Measurements from ENCODE around the gene DNAJC13. TPM values are rescaled to one million over a fixed set of nuclear protein-coding genes. Genes with fewer than 3 reads are reported as not detected.

Gene DNAJC13
- total and polyA plus RNA-seq, 2 donors (not counting 3 experiments of a cell fraction or from before 2014, with no cell fraction given), result 14.3 to 71.7 TPM

GRCh38 chr3:132395126-132395525 lies 22.2 kb upstream of the DNAJC13 start:
- Histone ChIP-seq H3K79me2 (ENCODE audit: control insufficient read depth, insufficient read depth, low read length) (no peaks in the 10 kb centered on the region), H3K9me3 (replicated peaks; ENCODE audit: control insufficient read depth, insufficient read depth, low read length) (no peaks in the 10 kb centered on the region), H3K9ac (replicated peaks; ENCODE audit: extremely low read depth, insufficient read depth, low read length) (no peak overlapping the region), H3K9me1 (replicated peaks; ENCODE audit: control insufficient read depth, extremely low read depth, insufficient read depth, low read length) (no peaks in the 10 kb centered on the region), H3K27me3 (ENCODE audit: control insufficient read depth in 2 of 2, insufficient read depth in 2 of 2, low read length in 2 of 2) (peaks cover 0 to 3% of the 10 kb centered on the region in 2 experiments), H3K27ac (ENCODE audit: insufficient read depth, low read depth, low read length) (no peak overlapping the region), H4K20me1 (replicated peaks; ENCODE audit: control insufficient read depth, extremely low read depth, insufficient read depth, low read length) (no peaks in the 10 kb centered on the region), H3K4me1 (ENCODE audit: control insufficient read depth, extremely low read depth, insufficient read depth, low read length) (no peaks in the 10 kb centered on the region), H2AFZ (ENCODE audit: low read depth, low read length) (no peak overlapping the region), H3K36me3 (ENCODE audit: control insufficient read depth in 2 of 2, extremely low read depth in 1 of 2, insufficient read depth in 2 of 2, low read length in 2 of 2) (no peaks in the 10 kb centered on the region), H3K4me3 (replicated peaks in 1 of 3; ENCODE audit: insufficient read depth in 1 of 3, low read depth in 1 of 3, low read length in 3 of 3) (no peak overlapping the region), H3K4me2 (ENCODE audit: insufficient read depth, low read length) (no peak overlapping the region)
- FAIRE-seq (no peak), DNase-seq (ENCODE audit: low read depth, low spot score) (no peak)
- dilution Hi-C loops (cut with MboI; ENCODE audit: extremely low pct_ligation_motif_present, low sequenced_read_pairs) (no loop called here), intact Hi-C loops (cut with micrococcal nuclease) (loop anchor here (5.0 kb wide), 1 partner anchor 358 kb away; the partner anchor contains the start of gene CPNE4)
- POLR2A ChIA-PET, result no interaction called here
- CTCF ChIA-PET, result interaction anchor here (12.4 kb wide), 1 partner anchor 44 kb away, joined by 150 read pairs; no protein-coding TSS in a partner anchor
- TF ChIP-seq GATA2 (IDR thresholded peaks at IDR 0.05; ENCODE audit: insufficient read depth, insufficient read length, low read depth, low read length) (no peak), POLR2AphosphoS5 (IDR thresholded peaks at IDR 0.05; ENCODE audit: insufficient read depth, low read depth, low read length) (no peak), POLR2A (IDR thresholded peaks at IDR 0.05; ENCODE audit: low read depth, low read length) (no peak), JUN (IDR thresholded peaks at IDR 0.05; ENCODE audit: borderline replicate concordance, insufficient read depth, insufficient read length, low read depth) (no peak), FOS (IDR thresholded peaks at IDR 0.05; ENCODE audit: borderline replicate concordance, insufficient read depth, low read length) (no peak), MYC (IDR thresholded peaks at IDR 0.05; ENCODE audit: low read depth, low read length) (no peak), EZH2 (IDR thresholded peaks at IDR 0.05; ENCODE audit: borderline replicate concordance, low read depth, low read length, severe bottlenecking) (no peak)
- TF ChIP-seq, protein P1, sequence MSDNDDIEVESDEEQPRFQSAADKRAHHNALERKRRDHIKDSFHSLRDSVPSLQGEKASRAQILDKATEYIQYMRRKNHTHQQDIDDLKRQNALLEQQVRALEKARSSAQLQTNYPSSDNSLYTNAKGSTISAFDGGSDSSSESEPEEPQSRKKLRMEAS (IDR thresholded peaks at IDR 0.05; ENCODE audit: insufficient read depth, insufficient read length), result no peak
- TF ChIP-seq, protein P2, sequence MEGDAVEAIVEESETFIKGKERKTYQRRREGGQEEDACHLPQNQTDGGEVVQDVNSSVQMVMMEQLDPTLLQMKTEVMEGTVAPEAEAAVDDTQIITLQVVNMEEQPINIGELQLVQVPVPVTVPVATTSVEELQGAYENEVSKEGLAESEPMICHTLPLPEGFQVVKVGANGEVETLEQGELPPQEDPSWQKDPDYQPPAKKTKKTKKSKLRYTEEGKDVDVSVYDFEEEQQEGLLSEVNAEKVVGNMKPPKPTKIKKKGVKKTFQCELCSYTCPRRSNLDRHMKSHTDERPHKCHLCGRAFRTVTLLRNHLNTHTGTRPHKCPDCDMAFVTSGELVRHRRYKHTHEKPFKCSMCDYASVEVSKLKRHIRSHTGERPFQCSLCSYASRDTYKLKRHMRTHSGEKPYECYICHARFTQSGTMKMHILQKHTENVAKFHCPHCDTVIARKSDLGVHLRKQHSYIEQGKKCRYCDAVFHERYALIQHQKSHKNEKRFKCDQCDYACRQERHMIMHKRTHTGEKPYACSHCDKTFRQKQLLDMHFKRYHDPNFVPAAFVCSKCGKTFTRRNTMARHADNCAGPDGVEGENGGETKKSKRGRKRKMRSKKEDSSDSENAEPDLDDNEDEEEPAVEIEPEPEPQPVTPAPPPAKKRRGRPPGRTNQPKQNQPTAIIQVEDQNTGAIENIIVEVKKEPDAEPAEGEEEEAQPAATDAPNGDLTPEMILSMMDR (IDR thresholded peaks at IDR 0.05; ENCODE audit: extremely low read depth in 1 of 2, insufficient read depth in 1 of 2, low read depth in 1 of 2, low read length in 2 of 2), result no peak
- no TSS peak for BruUV-seq (replicated peaks)
